SK-N-SH treated with all-trans-retinoic acid at 6 μM for 48 hours (cell line): ENCODE results near the gene MADD.

Source experiments
- ESRRG ChIP-seq: fragments of 250-450 bp; sonication (Bioruptor Pico); IDR thresholded peaks from 2 replicates; pipeline ENCODE4 v1.6.1; 2021; ENCODE audit warnings: mild to moderate bottlenecking
- OSR1 ChIP-seq: fragments of 250-450 bp; sonication (Bioruptor Pico); IDR thresholded peaks from 2 replicates; pipeline ENCODE4 v1.8.0; 2022; ENCODE audit warnings: moderate library complexity, mild to moderate bottlenecking, inconsistent platforms
- PPARA ChIP-seq: fragments of 250-450 bp; sonication (Bioruptor Pico); IDR thresholded peaks from 2 replicates; pipeline ENCODE4 v1.5.0; 2020; ENCODE audit warnings: mild to moderate bottlenecking, borderline replicate concordance
- SNAI2 ChIP-seq: fragments of 250-450 bp; sonication (Bioruptor Pico); IDR thresholded peaks from 2 replicates; pipeline ENCODE4 v1.5.0; 2020; ENCODE audit warnings: mild to moderate bottlenecking, moderate library complexity
- ZC3H10 ChIP-seq: fragments of 250-450 bp; sonication (Bioruptor Pico); IDR thresholded peaks from 2 replicates; pipeline ENCODE4 v1.5.1; 2021; ENCODE audit warnings: mild to moderate bottlenecking, moderate library complexity
- ZFP30 ChIP-seq: fragments of 450-650 bp; formaldehyde crosslinking; IDR thresholded peaks from 2 replicates; pipeline ENCODE4 v1.5.0; 2022; ENCODE audit warnings: mild to moderate bottlenecking, moderate library complexity
- TF ChIP-seq, protein P1 (sequence below): fragments of 250-450 bp; sonication (Bioruptor Pico); IDR thresholded peaks from 2 replicates; pipeline ENCODE4 v1.8.0; 2020; ENCODE audit warnings: mild to moderate bottlenecking, moderate library complexity, borderline replicate concordance
- TF ChIP-seq, protein P2 (sequence below): fragments of 250-450 bp; sonication (Bioruptor Pico); IDR thresholded peaks from 2 replicates; pipeline ENCODE4 v1.5.1; 2020; ENCODE audit warnings: low read depth, mild to moderate bottlenecking, moderate library complexity
- TF ChIP-seq, protein P3 (sequence below): fragments of 250-450 bp; sonication (Bioruptor Pico); IDR thresholded peaks from 2 replicates; pipeline ENCODE4 v1.5.0; 2020; ENCODE audit warnings: mild to moderate bottlenecking, moderate library complexity

DNA sequence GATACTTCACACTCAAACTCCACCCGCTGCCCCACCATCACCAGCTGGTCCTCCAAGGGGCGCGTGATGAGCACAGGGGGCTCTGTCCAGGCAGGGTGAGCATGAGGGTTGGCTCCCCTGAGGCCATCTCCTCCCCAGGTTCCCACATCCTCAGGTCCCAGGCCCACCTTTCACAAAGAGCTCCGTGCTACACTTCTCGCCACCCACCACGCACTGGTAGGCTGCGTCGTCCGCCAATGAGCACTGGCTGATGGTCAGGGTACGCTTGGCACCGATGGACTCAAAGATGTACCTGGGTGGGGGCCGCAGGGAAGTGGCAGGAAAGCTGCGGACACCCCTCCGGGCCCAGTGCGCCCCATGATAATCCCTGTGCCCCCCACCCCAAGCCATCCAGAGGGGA lies 72.9 kb downstream of the MADD start:
- TF ChIP-seq, protein P1, sequence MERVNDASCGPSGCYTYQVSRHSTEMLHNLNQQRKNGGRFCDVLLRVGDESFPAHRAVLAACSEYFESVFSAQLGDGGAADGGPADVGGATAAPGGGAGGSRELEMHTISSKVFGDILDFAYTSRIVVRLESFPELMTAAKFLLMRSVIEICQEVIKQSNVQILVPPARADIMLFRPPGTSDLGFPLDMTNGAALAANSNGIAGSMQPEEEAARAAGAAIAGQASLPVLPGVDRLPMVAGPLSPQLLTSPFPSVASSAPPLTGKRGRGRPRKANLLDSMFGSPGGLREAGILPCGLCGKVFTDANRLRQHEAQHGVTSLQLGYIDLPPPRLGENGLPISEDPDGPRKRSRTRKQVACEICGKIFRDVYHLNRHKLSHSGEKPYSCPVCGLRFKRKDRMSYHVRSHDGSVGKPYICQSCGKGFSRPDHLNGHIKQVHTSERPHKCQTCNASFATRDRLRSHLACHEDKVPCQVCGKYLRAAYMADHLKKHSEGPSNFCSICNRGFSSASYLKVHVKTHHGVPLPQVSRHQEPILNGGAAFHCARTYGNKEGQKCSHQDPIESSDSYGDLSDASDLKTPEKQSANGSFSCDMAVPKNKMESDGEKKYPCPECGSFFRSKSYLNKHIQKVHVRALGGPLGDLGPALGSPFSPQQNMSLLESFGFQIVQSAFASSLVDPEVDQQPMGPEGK (CRISPR knock-in tag): no peak
- TF ChIP-seq OSR1 (CRISPR knock-in tag) (no peak), SNAI2 (no peak), ZC3H10 (CRISPR knock-in tag) (no peak), PPARA (no peak), ESRRG (CRISPR knock-in tag) (no peak), ZFP30 (no peak)
- TF ChIP-seq, protein P2, sequence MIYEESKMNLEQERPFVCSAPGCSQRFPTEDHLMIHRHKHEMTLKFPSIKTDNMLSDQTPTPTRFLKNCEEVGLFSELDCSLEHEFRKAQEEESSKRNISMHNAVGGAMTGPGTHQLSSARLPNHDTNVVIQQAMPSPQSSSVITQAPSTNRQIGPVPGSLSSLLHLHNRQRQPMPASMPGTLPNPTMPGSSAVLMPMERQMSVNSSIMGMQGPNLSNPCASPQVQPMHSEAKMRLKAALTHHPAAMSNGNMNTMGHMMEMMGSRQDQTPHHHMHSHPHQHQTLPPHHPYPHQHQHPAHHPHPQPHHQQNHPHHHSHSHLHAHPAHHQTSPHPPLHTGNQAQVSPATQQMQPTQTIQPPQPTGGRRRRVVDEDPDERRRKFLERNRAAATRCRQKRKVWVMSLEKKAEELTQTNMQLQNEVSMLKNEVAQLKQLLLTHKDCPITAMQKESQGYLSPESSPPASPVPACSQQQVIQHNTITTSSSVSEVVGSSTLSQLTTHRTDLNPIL (CRISPR knock-in tag): no peak
- TF ChIP-seq, protein P3, sequence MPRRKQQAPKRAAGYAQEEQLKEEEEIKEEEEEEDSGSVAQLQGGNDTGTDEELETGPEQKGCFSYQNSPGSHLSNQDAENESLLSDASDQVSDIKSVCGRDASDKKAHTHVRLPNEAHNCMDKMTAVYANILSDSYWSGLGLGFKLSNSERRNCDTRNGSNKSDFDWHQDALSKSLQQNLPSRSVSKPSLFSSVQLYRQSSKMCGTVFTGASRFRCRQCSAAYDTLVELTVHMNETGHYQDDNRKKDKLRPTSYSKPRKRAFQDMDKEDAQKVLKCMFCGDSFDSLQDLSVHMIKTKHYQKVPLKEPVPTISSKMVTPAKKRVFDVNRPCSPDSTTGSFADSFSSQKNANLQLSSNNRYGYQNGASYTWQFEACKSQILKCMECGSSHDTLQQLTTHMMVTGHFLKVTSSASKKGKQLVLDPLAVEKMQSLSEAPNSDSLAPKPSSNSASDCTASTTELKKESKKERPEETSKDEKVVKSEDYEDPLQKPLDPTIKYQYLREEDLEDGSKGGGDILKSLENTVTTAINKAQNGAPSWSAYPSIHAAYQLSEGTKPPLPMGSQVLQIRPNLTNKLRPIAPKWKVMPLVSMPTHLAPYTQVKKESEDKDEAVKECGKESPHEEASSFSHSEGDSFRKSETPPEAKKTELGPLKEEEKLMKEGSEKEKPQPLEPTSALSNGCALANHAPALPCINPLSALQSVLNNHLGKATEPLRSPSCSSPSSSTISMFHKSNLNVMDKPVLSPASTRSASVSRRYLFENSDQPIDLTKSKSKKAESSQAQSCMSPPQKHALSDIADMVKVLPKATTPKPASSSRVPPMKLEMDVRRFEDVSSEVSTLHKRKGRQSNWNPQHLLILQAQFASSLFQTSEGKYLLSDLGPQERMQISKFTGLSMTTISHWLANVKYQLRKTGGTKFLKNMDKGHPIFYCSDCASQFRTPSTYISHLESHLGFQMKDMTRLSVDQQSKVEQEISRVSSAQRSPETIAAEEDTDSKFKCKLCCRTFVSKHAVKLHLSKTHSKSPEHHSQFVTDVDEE: no peak
